Measurements from ENCODE around the gene MVB12B.
"Not testable (repeated sequence)": the region's sequence is repeated elsewhere in the genome, so short reads cannot be mapped to it uniquely, and the experiment has no call there.

MVB12B gene

GRCh38 chr9:126551812-126552211, 225.2 kb downstream of the MVB12B start:
- DNase-seq: no peak

GRCh38 chr9:126554292-126554691, 227.7 kb downstream of the MVB12B start:
- DNase-seq: no peak

- not testable (repeated sequence) for DNase-seq
Measured at GRCh38 chr9:126555421-126555820, 228.8 kb downstream of the MVB12B start.
